Embryonic facial prominence (tissue), 1 donor: ENCODE measurements around the gene NUB1.

ENCODE experiments used
- DNase-seq: peaks from one replicate; pipeline ENCODE4 v3.0.0-alpha.2; 2016; ENCODE audit errors: extremely low spot score

The NUB1 gene

GRCh38 chr7:151377406-151377805 is 35.8 kb downstream of the NUB1 start:
- no peak for DNase-seq

- no peak for DNase-seq
Observed at GRCh38 chr7:151378011-151378410, 36.4 kb downstream of the NUB1 start.

- DNase-seq: no peak
Observed at GRCh38 chr7:151378496-151379192, 37.0 kb downstream of the NUB1 start.

GRCh38 chr7:151379193-151379520 is 37.5 kb downstream of the NUB1 start:
- no peak for DNase-seq

GRCh38 chr7:151379534-151380198 is 38.1 kb downstream of the NUB1 start:
- DNase-seq: no peak

- DNase-seq: no peak
Observed at GRCh38 chr7:151380199-151381097, 38.8 kb downstream of the NUB1 start.

GRCh38 chr7:151381098-151381347 is 39.4 kb downstream of the NUB1 start:
- no peak for DNase-seq

GRCh38 chr7:151381348-151382078 is 39.9 kb downstream of the NUB1 start:
- DNase-seq: no peak

- DNase-seq: no peak
Observed at GRCh38 chr7:151382079-151382885, 40.7 kb downstream of the NUB1 start.

- DNase-seq: no peak
Observed at GRCh38 chr7:151383638-151384351, 42.2 kb downstream of the NUB1 start.

- no peak for DNase-seq
Observed at GRCh38 chr7:151384352-151384697, 42.7 kb downstream of the NUB1 start.

- DNase-seq: no peak
Observed at GRCh38 chr7:151384776-151385625, 43.4 kb downstream of the NUB1 start.

GRCh38 chr7:151385626-151386300 is 44.2 kb downstream of the NUB1 start:
- DNase-seq: no peak

GRCh38 chr7:151386301-151387160 is 44.9 kb downstream of the NUB1 start:
- no peak for DNase-seq

- DNase-seq: no peak
Observed at GRCh38 chr7:151387161-151388006, 45.8 kb downstream of the NUB1 start.

- no peak for DNase-seq
Observed at GRCh38 chr7:151388007-151388297, 46.3 kb downstream of the NUB1 start.

GRCh38 chr7:151388430-151388829 is 46.8 kb downstream of the NUB1 start:
- DNase-seq: no peak
